Stimulated activated CD4-positive, alpha-beta T cell treated with anti-CD3 and anti-CD28 coated beads, Interleukin-4, amount 100 ng/mL, for 1 hour (primary cell): Measurements from ENCODE around the gene PUM1.
"Not testable (repeated sequence)": the region's sequence is repeated elsewhere in the genome, so short reads cannot be mapped to it uniquely, and the experiment has no call there.

Source experiments
- DNase-seq: peaks from one replicate; pipeline ENCODE4 v3.0.0-alpha.2; 2020

PUM1 gene

DNA sequence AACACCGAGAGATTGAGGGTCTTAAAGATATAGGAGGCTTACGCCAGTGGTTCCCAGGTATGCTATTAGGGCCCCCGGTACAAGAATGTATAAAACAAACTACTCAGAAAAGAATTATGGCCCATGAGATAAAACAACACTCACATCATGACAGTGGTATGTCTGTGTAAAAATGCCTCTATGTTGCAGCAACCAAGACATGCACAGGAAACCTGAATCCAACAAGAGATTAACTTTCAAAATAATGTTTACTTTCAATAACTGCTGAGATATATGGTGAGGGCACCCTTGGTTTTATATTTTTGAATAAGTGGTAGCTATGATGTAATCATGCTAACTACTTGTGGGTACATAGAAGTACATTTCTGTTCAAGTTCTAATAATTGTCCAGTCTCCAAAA, 74.9 kb downstream of the PUM1 start:
- DNase-seq: no peak

DNA sequence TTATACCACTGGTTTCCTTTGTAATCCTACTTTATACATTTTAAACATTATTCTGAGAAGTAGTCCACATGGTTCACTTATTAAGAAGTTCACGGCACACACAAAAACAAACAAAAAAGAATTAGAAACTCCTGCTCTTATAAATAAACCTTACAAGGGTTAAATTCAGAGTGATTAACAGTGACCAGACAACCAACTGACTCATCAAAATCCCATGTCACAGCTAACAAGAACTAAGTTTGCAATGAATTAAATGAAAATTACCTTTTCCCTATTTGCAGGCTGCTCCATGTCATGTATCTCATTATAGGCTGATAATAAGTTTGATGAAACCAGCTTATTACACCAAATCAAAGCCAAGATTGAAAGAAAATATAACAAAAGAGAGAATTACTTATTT, 77.5 kb downstream of the PUM1 start:
- DNase-seq: no peak

DNA sequence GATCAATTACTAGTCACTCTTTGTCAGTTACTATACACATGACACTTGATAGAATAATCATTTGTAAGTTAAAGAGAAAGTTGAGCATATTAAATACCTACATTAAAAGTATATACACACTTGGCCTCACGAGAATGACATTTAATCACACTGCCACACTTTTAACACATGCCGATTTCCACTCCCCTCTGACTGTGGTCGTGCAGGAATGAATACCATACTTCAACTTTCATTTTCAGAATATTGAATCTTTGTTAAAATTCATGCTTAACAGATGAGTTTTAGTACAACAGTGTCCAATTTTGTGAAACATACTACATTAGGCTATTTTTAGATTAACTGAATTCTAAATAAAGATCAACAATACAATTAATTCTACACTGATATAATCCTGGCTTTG, 78.8 kb downstream of the PUM1 start:
- DNase-seq: no peak

DNA sequence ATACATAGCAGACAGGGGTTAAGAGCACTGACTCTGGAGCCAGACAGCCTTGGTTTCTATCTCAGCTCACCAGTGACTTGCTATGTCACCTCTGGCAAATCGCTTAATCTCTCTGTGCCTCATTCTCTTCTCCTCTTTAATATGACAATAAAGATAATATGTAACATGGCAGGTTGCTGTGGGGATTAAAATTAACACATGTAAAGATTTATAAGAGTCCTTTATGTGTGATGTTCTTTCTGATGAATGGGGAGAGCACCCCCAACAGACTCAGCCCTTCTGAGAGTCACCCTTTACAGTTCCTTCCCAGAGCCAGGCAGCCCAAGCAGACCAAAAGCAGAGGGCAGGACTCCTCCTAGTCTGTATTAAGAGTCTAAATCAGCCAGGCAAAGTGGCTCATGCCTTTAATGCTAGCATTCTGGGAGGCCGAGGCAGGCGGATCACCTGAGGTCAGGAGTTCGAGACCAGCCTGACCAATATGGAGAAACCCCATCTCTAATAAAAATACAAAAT, 80.5 kb downstream of the PUM1 start:
- no peak for DNase-seq

DNA sequence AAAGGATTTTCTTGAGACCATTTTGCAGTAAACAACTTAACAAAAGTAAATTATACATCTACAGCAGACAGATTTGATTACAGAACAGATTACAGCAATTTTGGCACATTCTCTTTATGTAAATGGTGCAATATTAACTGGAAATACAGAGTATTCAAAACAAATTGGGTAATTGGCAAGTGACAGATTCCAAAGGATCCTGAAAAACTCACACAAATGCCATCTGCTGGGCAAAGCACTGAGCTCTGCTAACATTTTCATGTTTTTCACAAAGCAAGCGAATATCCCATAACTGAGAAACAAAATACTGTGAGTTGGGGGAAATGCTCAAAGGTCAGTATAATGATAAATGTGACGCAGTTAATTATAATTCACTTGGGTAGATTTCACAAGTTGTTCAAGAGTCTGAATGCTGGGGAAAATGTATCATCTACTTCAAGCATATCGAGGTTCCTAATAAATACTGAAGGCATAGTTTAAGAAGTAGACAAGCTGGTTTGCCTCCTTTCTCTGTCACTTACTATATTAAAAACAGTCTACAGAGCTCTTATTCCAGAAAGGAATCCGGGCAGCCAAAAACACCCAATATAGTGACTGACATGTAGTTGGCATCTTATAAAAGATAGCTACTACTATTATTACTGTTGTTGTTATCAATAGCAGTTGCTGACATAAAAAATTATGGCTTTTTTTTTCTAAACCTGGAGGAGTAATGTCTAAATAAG, 81.2 kb downstream of the PUM1 start:
- DNase-seq: no peak

DNA sequence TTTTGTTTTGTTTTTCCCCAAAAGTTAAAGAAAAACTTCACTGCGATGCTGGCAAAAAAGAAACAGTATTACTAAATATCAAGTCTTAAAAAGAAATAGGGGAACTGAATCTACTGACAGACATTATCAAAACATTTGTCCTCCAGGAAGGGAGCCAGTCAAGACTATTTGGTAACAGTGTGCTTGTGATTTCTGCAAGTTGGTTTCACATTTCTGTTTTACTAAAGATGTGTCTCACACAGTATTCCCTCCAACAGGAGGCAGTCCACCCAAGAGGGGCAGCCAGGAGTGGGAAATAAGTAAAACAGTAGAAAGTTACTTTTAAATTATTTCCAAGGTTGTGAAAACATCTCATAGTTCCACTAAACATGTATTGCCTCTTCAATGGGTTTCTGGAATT, 82.6 kb downstream of the PUM1 start:
- no peak for DNase-seq

DNA sequence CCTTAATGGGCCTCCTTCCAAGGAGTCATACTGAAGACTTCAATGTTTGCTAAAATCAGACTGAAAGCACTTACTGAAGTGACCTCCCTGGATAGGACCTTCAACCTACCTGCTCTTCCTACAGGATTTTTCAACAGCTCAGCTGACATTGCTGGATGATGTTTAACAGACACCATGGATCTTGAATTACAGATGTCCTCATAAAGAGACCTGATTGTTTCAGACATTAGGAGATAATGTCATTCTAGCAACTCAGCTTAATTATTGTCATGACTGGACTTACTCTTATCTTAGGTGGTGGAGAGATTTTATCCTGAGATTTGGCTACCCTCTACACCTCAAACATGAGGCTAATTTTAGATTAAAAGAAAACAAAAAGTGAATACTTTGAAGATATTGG, 83.1 kb downstream of the PUM1 start:
- DNase-seq: no peak

DNA sequence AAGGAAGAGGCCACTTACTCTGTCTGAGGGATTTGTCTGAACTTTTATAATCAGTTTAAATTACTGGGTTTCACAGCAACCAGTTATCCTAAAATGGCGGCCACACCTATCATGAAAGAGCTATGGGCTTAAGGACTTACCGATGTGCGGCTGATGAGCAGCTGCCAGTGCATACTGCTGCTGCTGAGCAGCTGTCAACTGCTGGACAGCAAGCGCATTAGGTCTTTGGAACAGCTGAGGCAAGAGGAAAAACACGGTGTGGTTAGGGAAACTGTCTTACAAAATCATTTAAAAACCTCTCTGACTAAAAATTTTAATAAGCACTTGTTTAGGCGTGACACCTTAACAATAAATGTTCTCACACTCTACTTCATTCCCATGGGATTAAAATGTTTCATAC, 84.3 kb downstream of the PUM1 start:
- no peak for DNase-seq

DNA sequence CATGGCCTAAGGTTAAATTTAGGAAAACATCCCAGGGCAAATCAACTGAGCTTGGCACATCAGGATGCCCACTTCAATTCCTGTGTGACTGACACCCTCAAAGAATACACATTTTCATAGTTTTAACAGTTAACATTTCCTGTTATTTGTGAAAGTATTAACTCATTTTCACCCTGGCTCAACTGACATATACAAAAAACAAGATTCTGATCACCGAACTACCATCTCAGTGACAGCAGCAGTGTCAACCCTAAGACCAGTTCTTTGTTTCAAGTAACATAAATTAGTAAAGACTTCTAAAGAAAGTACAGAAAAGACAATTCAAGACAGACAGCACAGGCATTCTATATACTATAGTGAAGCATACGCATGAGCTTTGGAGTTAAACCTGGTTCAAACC, 88.0 kb downstream of the PUM1 start:
- no peak for DNase-seq

DNA sequence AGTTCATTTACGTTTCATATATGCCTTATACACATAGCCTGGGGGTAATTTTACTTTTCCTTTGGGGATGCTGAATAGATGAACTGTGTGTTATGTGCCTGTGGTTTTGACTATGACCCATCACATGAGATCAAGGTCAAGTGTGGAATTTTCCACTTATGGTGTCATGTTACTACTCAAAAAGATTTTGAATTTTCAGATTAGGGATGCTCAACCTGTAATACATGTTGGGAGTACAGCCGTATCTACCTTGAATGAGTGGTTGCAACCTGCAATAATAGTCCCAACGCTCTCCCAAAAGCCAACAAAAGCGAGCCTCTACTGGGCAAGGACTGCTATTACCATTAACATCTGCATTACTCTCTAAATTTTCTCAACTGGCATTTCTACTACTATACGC, 88.4 kb downstream of the PUM1 start:
- DNase-seq: no peak

DNA sequence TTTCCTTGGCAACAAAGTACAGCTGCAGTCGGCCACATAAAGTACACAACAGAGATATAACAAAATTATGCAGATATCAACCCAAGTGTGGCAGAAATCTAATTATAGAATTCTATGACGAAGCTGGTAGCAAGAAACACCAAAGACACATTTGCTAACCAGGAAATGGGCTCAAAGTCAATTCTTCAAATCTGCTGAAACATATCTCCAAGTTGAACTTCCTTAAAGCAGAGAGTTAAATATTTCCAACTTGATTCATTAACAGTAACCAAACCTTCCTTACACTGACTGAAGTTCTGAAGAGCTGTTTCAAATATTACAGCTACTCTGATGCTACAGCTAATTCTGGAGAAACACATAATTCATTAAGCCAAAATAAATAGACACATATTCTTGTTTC, 89.4 kb downstream of the PUM1 start:
- no peak for DNase-seq

DNA sequence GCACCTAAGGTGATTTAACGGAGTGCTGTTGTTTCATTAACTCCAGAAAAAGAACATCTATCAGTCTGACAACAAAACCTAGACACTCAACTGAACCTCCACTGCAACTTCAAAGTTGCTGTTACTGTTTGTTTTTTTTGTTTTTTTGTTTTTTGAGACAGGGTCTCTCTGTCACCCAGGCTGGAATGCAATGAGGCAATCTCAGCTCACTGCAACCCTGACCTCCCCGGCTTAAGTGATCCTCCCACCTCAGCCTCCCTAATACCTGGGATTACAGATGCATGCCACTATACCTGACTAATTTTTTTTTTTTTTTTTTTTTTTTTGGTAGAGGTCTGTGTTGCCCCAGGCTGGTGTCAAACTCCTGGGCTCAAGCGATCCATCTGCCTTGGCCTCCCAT, 90.3 kb downstream of the PUM1 start:
- no peak for DNase-seq

DNA sequence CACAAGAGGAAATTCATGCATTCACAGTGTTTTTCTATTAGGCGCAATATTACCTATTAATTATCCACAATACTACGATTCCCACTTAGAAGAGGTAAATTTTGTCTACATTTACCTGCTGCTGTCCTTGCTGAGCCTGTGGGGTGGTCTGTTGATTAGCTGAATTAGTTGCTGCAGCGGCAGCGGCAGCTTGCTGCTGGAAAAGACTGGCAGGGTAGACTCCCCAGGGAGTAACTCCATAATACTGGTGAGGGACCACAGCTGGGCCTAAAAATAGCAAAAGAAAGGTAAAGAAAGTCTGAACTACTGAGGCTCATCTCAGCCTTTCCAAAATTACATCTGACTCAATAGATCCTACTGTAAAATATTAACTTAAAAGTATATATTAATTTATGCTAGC, 91.0 kb downstream of the PUM1 start:
- DNase-seq: no peak

DNA sequence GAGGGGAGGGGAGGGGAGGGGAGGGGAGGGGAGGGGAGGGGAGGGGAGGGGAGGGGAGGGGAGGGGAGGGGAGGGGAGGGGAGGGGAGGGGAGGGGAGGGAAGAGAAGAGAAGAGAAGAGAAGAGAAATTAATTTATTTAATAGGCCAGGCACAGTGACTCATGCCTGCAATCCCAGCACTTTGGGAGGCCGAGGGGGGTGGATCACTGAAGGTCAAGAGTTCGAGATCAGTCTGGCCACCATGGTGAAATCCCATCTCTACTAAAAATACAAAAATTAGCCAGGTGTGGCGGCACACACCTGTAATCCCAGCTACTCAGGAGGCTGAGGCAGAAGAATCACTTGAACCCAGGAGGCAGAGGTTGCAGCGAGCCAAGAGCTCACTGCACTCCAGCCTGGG, 93.2 kb downstream of the PUM1 start:
- DNase-seq: not testable (repeated sequence)

DNA sequence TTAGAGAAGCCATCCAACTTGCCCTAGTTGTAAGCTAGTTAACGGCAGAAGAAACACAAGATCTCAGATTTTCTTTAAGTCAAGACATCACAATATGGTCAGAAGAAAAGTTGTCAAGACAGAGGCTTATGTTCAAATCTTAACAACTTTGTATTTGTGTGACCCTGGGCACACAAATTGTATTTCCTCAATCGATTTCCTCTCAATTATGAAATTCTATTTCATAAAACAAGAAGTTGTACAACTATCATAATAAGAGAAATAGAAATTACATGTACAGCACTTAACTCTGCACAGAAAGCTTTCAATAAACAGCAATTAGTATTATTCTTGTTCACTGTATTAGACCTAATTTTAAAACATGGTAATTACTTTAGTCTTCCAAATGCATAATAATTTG, 94.0 kb downstream of the PUM1 start:
- DNase-seq: no peak

DNA sequence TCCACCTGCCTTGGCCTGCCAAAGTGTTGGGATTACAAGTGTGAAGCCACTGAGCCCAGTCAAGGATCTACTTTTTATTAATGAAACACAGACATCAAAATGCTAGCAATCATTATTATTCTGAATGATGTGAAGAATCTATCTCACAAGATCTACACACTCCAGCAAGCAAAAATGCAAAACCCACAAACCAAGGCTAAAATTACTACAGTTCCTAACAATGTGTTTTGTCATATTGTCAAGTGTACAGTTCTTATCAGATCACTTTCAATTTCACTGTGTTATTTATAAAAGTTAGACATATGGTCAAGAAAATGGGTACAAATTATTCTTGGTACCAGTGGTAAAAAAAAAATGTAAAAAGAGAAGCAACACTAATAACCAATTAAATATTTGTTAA, 95.6 kb downstream of the PUM1 start:
- no peak for DNase-seq

DNA sequence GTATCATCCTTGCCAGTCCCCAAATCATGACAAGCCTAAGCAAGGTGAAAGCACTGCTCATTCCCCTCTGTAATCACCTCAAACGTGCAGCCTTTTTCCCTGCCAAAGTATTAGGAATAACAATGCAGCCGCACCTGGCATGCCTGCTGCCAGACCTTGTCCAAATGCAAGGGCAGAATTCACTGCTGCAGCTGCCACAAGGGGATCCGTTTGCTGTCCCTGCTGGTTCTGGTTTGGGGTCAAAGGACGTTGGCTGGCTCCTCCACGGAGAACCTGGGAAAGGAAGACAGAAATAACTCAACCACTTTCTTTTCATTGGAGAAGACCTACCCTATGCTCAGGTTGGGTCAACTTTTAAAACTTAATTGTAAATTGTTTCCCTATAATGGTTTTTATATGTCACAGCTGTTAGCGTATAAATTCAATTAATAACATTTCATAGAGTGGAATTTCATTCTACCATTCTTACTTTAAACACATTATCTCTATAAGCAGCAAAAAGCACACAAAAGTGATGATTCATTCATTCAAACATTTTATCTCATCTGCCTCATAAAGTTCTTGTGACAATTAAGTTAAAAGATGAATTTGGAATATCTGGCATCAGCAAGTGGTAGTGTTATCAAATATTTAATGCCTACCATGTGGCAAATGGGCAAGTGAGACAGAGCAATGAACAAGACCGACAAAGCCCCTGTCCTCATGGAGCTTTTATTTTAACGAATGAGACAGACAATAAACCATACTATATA, 97.1 kb downstream of the PUM1 start:
- DNase-seq: no peak

DNA sequence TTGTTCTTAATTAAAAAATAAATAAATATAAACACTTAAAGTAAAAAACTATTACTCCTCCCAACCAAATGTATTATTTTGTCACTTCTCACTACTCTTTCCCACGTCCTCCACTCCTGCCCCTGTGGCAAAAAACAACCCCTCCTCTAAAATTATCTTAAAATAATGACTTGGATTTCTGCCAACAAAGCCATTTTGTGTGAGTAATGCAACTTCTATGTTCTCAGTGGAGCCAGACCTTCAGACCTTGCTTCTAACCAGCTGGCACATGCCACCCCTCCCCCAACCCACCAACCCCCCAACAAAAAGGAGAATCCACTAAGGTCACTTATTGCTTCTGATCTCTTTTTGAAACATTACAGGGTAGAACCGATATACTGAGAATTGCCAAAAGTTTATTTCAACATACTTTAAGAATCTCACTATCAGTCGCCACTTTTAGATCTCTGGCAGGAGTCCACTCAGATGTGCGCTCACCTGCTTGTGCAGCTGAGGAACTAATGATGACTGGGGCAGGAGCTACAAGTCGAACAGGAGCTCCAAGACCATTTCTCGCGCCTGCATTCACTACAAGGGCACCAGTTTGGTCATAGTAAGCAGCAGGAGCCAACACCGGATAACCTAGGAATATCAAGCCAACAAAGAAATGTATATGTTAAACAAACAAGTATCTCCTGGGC, 98.7 kb downstream of the PUM1 start:
- no peak for DNase-seq

DNA sequence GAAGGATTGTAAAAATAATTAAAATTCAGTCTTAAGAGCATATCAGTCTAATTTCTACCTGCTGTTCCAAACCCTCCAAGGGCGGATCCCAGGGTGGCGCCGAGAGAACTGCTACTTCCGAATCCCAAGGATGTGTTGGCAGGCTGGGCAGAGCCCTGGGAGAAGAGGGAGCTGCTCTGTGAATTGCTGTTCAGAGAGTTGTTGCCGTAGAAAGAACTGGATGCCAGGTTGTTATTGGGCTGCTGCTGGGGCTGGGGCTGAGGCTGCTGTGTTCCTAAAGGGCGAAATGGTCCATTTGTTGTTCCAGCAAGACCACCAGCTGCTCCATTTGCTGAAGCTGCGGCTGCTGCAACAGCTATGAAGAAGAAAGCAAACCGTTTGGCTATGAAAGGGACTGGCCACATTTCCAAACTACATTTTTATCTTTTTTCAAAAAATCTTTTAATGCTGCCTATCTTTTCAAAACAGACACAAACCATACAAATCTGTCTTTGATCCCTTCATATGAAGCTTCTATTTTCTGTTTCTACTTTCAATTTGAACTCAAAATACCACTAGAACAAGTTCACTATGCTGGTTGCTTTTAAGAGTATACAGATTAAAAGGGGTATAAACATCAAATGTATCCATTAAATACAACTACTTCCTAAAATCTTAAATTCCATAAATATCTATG, 99.5 kb downstream of the PUM1 start:
- no peak for DNase-seq

DNA sequence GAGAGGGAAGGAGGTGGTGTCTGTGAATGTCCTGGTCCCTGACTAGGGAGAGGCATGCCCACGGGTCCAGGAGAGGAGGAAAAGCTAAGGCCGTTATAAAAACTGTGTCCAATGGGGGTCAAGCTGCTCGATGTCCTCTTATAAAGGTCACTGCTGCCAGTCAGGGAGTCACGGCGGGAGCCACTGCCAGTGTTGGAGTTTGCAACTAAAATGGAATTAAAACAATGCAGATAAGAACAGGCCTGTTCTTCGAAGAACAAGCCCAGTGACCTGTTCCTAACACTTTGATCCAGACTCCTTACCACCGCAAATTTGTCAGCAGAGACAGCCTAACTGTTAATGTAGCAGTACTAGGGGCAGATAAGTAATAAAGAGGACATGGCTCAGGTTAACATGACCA, 100.8 kb downstream of the PUM1 start:
- no peak for DNase-seq

DNA sequence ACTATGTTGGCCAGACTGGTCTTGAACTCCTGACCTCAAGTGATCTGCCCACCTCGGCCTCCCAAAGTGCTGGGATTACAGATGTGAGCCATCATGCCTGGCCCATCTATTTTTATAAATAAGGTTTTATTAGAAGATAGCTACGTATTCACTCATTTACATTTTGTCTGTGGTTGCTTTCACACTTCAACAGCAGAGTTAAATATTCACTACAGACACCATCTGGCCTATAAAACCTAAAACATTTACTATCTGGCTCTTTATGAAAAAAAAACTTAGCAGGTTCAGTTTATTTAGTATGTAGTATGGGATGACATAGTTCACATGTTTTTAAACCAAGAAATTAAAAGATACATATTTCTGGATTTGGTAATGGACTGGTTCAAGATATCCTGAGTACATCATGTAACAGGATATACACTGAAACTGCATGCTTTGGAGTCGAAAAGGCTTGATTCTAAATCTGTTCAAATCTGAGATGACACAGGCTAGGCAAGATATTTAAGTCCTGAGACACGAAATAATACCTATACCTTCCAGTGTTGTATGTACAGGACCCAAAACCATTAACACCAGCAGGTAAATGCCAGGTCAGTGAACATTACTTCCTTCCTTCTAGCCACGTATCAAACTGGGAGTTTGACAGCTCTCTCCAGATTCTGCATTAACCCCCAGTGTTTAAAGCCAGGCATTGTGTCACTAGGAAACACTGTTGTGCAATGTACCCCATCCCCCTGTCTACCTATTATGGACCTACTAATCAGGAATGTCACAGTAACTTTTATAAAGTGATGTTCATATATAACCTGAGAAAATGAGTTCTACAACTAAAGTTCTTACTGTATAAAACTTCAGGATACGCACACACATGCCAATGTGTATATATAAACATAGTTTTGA, 102.7 kb downstream of the PUM1 start:
- DNase-seq: no peak

DNA sequence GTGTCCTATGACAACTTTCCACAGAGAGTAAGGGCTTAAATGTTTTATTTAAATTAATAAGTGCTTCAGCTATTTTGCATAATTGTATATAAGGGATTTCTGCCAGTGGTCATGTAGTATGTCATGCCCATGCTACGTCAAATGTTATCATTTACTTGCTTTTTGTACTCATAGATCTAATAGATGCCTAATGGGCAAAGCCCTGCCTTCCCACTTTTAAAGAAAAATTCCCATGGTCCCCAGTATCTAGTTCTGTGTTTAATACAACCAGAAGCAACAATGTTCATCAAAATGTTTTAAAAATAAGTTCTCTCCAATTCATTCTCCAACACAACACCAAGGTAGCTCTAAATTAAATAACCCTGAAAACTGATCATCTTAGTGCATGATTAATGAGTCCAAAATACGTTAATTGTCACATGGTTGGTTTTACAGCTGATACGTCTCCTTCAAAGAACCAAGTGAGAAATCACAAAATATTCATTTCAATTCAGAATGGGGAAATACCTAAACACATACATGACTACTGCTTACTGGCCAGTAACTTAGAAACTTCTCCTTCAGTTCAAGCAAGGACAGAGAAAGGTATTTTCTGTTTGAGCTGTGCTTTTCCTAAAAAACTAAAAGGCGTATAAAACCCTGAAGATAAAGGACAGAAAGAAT, 107.8 kb downstream of the PUM1 start:
- DNase-seq: no peak
